ENCODE data around the gene NAV2.

DNA sequence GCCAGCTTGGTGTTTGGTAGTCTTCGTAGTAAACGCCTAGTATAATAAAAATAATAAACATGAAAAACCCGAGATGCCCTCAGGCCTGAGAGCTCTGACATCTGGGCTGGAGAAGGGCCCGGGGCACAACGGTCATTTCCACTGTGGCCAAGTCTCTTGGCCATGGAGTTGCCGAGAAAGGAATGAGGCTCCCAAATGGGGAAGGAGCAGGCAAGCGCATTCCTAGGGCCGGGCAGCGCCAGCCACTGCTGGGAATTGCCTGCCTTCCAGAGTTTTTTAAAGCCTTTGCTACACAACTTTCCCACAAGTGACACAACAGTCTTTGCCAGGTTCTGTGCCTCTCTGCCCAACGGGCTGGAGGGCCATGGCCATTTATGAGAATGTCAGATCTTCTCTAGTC, 103.4 kb downstream of the NAV2 start:
- TF ChIP-seq POLR2A (IDR thresholded peaks at IDR 0.05; ENCODE audit: low read length) (no peak), GATA1 (IDR thresholded peaks at IDR 0.05; ENCODE audit: low read depth, low read length) (no peak)

Measured in erythroblast (primary cell).